ENCODE measurements around the gene ANKIB1.

ANKIB1 gene

GRCh38 chr7:92276460-92276864 lies 30.7 kb downstream of the ANKIB1 start:
- H3K79me2 ChIP-seq (ENCODE audit: control insufficient read depth, low read length) = peaks cover 59% of the 10 kb centered on the region
- H3K36me3 ChIP-seq (ENCODE audit: control insufficient read depth, low read length) = no peaks in the 10 kb centered on the region; the same call in 1 of the 2 replicates
- H3K9me2 ChIP-seq (replicated peaks; ENCODE audit: control insufficient read depth, low read length) = no peaks in the 10 kb centered on the region
- peak overlapping the region; percentile 29 for H3K4me3 ChIP-seq (ENCODE audit: low read length)
- H4K20me1 ChIP-seq (ENCODE audit: control insufficient read depth, insufficient read depth, low read depth, low read length) = no peaks in the 10 kb centered on the region
- peak overlapping the region; percentile 51 for H3K4me2 ChIP-seq (ENCODE audit: low read length)
- H3K9me3 ChIP-seq (ENCODE audit: control insufficient read depth, insufficient read depth, low read length) = peaks cover 4% of the 10 kb centered on the region; the same call in 1 of the 2 replicates
- no peaks in the 10 kb centered on the region for H3K27me3 ChIP-seq (ENCODE audit: control insufficient read depth, low read length)
- TF ChIP-seq, protein P1, sequence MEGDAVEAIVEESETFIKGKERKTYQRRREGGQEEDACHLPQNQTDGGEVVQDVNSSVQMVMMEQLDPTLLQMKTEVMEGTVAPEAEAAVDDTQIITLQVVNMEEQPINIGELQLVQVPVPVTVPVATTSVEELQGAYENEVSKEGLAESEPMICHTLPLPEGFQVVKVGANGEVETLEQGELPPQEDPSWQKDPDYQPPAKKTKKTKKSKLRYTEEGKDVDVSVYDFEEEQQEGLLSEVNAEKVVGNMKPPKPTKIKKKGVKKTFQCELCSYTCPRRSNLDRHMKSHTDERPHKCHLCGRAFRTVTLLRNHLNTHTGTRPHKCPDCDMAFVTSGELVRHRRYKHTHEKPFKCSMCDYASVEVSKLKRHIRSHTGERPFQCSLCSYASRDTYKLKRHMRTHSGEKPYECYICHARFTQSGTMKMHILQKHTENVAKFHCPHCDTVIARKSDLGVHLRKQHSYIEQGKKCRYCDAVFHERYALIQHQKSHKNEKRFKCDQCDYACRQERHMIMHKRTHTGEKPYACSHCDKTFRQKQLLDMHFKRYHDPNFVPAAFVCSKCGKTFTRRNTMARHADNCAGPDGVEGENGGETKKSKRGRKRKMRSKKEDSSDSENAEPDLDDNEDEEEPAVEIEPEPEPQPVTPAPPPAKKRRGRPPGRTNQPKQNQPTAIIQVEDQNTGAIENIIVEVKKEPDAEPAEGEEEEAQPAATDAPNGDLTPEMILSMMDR (IDR thresholded peaks at IDR 0.05; ENCODE audit: low read depth, low read length, poor library complexity, severe bottlenecking) = no peak
- no peak for TF ChIP-seq EZH2phosphoT487 (IDR thresholded peaks at IDR 0.05; ENCODE audit: borderline replicate concordance, low read length)
- no peaks in the 10 kb centered on the region for H3F3A ChIP-seq (ENCODE audit: control insufficient read depth, insufficient read depth)
- peaks cover 16% of the 10 kb centered on the region for H3K4me1 ChIP-seq (ENCODE audit: control insufficient read depth, low read length)
- H3K27ac ChIP-seq (ENCODE audit: low read depth, low read length) = no peak overlapping the region

DNA sequence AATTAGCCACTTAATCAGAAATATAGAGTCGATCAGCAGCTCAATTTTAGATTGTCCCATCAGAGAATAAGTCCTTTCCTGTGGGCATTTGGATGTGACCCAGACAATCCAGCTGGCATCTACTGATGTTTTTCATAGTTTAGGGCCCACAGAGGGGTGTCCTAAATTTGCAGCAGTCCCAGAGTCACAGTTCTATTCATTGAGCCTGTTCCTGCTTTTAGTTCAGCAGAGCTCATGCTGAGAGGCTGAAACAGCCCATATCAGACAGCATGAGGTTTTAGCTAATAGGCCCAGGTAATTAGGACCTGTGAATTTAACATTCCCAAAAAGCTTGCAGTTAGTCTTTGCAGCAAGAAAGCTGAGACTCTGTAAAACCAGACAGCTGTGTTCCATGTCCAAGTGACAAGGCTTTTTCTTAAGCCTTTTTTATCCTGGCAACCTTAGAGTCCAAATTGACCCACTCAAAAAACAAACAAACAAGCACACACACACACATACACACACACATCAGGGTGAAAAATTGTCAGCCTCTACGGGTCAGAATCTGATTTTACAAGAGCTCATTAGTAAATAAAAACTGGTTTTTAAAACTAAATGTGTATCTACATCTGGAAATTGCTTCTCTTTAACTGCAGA lies 33.7 kb downstream of the ANKIB1 start:
- peaks cover 16% of the 10 kb centered on the region for H3K4me1 ChIP-seq (ENCODE audit: control insufficient read depth, low read length)
- no peaks in the 10 kb centered on the region; the same call in 1 of the 2 replicates for H3K36me3 ChIP-seq (ENCODE audit: control insufficient read depth, low read length)
- H3K27me3 ChIP-seq (ENCODE audit: control insufficient read depth, low read length) = no peaks in the 10 kb centered on the region
- no peaks in the 10 kb centered on the region for H3K9me2 ChIP-seq (replicated peaks; ENCODE audit: control insufficient read depth, low read length)
- H3K4me2 ChIP-seq (ENCODE audit: low read length) = no peak overlapping the region
- no peak for TF ChIP-seq EZH2phosphoT487 (IDR thresholded peaks at IDR 0.05; ENCODE audit: borderline replicate concordance, low read length)
- TF ChIP-seq, protein P1 (IDR thresholded peaks at IDR 0.05; ENCODE audit: low read depth, low read length, poor library complexity, severe bottlenecking) = no peak
- H3K4me3 ChIP-seq (ENCODE audit: low read length) = no peak overlapping the region
- no peaks in the 10 kb centered on the region for H4K20me1 ChIP-seq (ENCODE audit: control insufficient read depth, insufficient read depth, low read depth, low read length)
- H3F3A ChIP-seq (ENCODE audit: control insufficient read depth, insufficient read depth) = no peaks in the 10 kb centered on the region
- peaks cover 57% of the 10 kb centered on the region for H3K79me2 ChIP-seq (ENCODE audit: control insufficient read depth, low read length)
- H3K27ac ChIP-seq (ENCODE audit: low read depth, low read length) = no peak overlapping the region
- H3K9me3 ChIP-seq (ENCODE audit: control insufficient read depth, insufficient read depth, low read length) = peaks cover 4% of the 10 kb centered on the region; the same call in 1 of the 2 replicates

- Histone ChIP-seq H3K27me3 (ENCODE audit: control insufficient read depth, low read length) (no peaks in the 10 kb centered on the region), H3F3A (ENCODE audit: control insufficient read depth, insufficient read depth) (no peaks in the 10 kb centered on the region), H3K4me1 (ENCODE audit: control insufficient read depth, low read length) (peaks cover 10% of the 10 kb centered on the region), H3K9me3 (ENCODE audit: control insufficient read depth, insufficient read depth, low read length) (peaks cover 5% of the 10 kb centered on the region; the same call in 1 of the 2 replicates), H3K4me3 (ENCODE audit: low read length) (no peak overlapping the region), H3K36me3 (ENCODE audit: control insufficient read depth, low read length) (no peaks in the 10 kb centered on the region; the same call in 1 of the 2 replicates), H3K27ac (ENCODE audit: low read depth, low read length) (no peak overlapping the region), H3K9me2 (replicated peaks; ENCODE audit: control insufficient read depth, low read length) (no peaks in the 10 kb centered on the region), H3K79me2 (ENCODE audit: control insufficient read depth, low read length) (peaks cover 59% of the 10 kb centered on the region), H3K4me2 (ENCODE audit: low read length) (no peak overlapping the region), H4K20me1 (ENCODE audit: control insufficient read depth, insufficient read depth, low read depth, low read length) (no peaks in the 10 kb centered on the region)
- no peak for TF ChIP-seq EZH2phosphoT487 (IDR thresholded peaks at IDR 0.05; ENCODE audit: borderline replicate concordance, low read length)
- TF ChIP-seq, protein P1 (IDR thresholded peaks at IDR 0.05; ENCODE audit: low read depth, low read length, poor library complexity, severe bottlenecking) = no peak
Measured at GRCh38 chr7:92281031-92281430, 35.3 kb downstream of the ANKIB1 start.

All from DOHH2 (cell line).